ENCODE results near the gene RNASE11.

The RNASE11 gene

GRCh38 chr14:20587489-20588154 lies at the start of gene RNASE11:
Gene RNASE11 (minus strand): TSS chr14:20588001.
- H3K9me3 ChIP-seq (ENCODE audit: control insufficient read depth, low read length), result no peaks in the 10 kb centered on the region
- no peaks in the 10 kb centered on the region for H3K36me3 ChIP-seq (ENCODE audit: control insufficient read depth, insufficient read depth, low read length)
- no peaks in the 10 kb centered on the region for H3K79me2 ChIP-seq
- no peak within 1 kb of the TSS for H3K27ac ChIP-seq
- H3K27me3 ChIP-seq (ENCODE audit: control insufficient read depth, insufficient read depth, low read length), result no peaks in the 10 kb centered on the region
- no peak within 1 kb of the TSS for H3K9ac ChIP-seq
- no peak within 1 kb of the TSS for H3K4me2 ChIP-seq (ENCODE audit: low read length)
- H2AFZ ChIP-seq, result no peak within 1 kb of the TSS
- TF ChIP-seq CTCF (IDR thresholded peaks at IDR 0.05), result no peak
- H3K4me3 ChIP-seq (ENCODE audit: low read depth, low read length), result no peak within 1 kb of the TSS
- H3K4me1 ChIP-seq, result no peaks in the 10 kb centered on the region

GRCh38 chr14:20632831-20633691 lies 45.3 kb upstream of the RNASE11 start:
- no peak overlapping the region for H3K27ac ChIP-seq
- H3K4me1 ChIP-seq, result peaks cover 2% of the 10 kb centered on the region
- H3K27me3 ChIP-seq (ENCODE audit: control insufficient read depth, insufficient read depth, low read length), result no peaks in the 10 kb centered on the region
- H3K36me3 ChIP-seq (ENCODE audit: control insufficient read depth, insufficient read depth, low read length), result no peaks in the 10 kb centered on the region
- H3K9ac ChIP-seq, result no peak overlapping the region
- peak overlapping the region; percentile 78 for H3K4me2 ChIP-seq (ENCODE audit: low read length)
- H3K79me2 ChIP-seq, result no peaks in the 10 kb centered on the region
- peak overlapping the region; percentile 48 for H2AFZ ChIP-seq
- H3K9me3 ChIP-seq (ENCODE audit: control insufficient read depth, low read length), result no peaks in the 10 kb centered on the region
- TF ChIP-seq CTCF (IDR thresholded peaks at IDR 0.05), result no peak
- H3K4me3 ChIP-seq (ENCODE audit: low read depth, low read length), result peak overlapping the region; percentile 51

- Histone ChIP-seq H2AFZ (no peak overlapping the region), H3K4me3 (ENCODE audit: low read depth, low read length) (peak overlapping the region; percentile 51), H3K9ac (no peak overlapping the region), H3K27me3 (ENCODE audit: control insufficient read depth, insufficient read depth, low read length) (no peaks in the 10 kb centered on the region), H3K27ac (no peak overlapping the region), H3K79me2 (no peaks in the 10 kb centered on the region), H3K9me3 (ENCODE audit: control insufficient read depth, low read length) (no peaks in the 10 kb centered on the region), H3K4me1 (peaks cover 2% of the 10 kb centered on the region), H3K36me3 (ENCODE audit: control insufficient read depth, insufficient read depth, low read length) (no peaks in the 10 kb centered on the region), H3K4me2 (ENCODE audit: low read length) (peak overlapping the region; percentile 78)
- TF ChIP-seq CTCF (IDR thresholded peaks at IDR 0.05), result no peak
Measured at GRCh38 chr14:20632448-20632830, 44.6 kb upstream of the RNASE11 start.

GRCh38 chr14:20631880-20632389 lies 44.1 kb upstream of the RNASE11 start:
- peak overlapping the region; percentile 64 for H2AFZ ChIP-seq
- no peak overlapping the region for H3K9ac ChIP-seq
- no peak for TF ChIP-seq CTCF (IDR thresholded peaks at IDR 0.05)
- H3K36me3 ChIP-seq (ENCODE audit: control insufficient read depth, insufficient read depth, low read length), result no peaks in the 10 kb centered on the region
- peak overlapping the region; percentile 67 for H3K4me2 ChIP-seq (ENCODE audit: low read length)
- peak overlapping the region; percentile 51 for H3K4me3 ChIP-seq (ENCODE audit: low read depth, low read length)
- no peak overlapping the region for H3K27ac ChIP-seq
- no peaks in the 10 kb centered on the region for H3K79me2 ChIP-seq
- no peaks in the 10 kb centered on the region for H3K9me3 ChIP-seq (ENCODE audit: control insufficient read depth, low read length)
- no peaks in the 10 kb centered on the region for H3K27me3 ChIP-seq (ENCODE audit: control insufficient read depth, insufficient read depth, low read length)
- H3K4me1 ChIP-seq, result peaks cover 2% of the 10 kb centered on the region
